ENCODE measurements around the gene INTS13. TPM values are rescaled to one million over a fixed set of nuclear protein-coding genes. Genes with fewer than 3 reads are reported as not detected.

Gene INTS13
- total RNA-seq, 1 donor from 2014 or later = 25.5 TPM

GRCh38 chr12:26857465-26858176 is 80.2 kb downstream of the INTS13 start:
- Mint-ChIP-seq H3K4me3 (no peak overlapping the region), H3K4me1 (no peaks in the 10 kb centered on the region), H3K27ac (peak overlapping the region; percentile 59), H3K27me3 (ENCODE audit: low read depth) (no peaks in the 10 kb centered on the region), H3K36me3 (no peaks in the 10 kb centered on the region), H3K9me3 (no peaks in the 10 kb centered on the region)
- TF ChIP-seq CTCF (IDR thresholded peaks at IDR 0.05; ENCODE audit: unreplicated experiment) = no peak
- no peak for DNase-seq (ENCODE audit: low spot score in 2 of 2, unreplicated experiment in 2 of 2)

- Mint-ChIP-seq H3K4me1 (no peaks in the 10 kb centered on the region), H3K27ac (no peak overlapping the region), H3K9me3 (no peaks in the 10 kb centered on the region), H3K36me3 (no peaks in the 10 kb centered on the region), H3K4me3 (no peak overlapping the region), H3K27me3 (ENCODE audit: low read depth) (no peaks in the 10 kb centered on the region)
- no peak for DNase-seq (ENCODE audit: low spot score in 2 of 2, unreplicated experiment in 2 of 2)
- no peak for TF ChIP-seq CTCF (IDR thresholded peaks at IDR 0.05; ENCODE audit: unreplicated experiment)
Observed at GRCh38 chr12:26855337-26855736, 82.4 kb downstream of the INTS13 start.

Other genes with a start within 250 kb of the INTS13 start
- 54.3 to 63.9 TPM (median 62.3 TPM) in 3 replicates for gene ITPR2, start 104.8 kb downstream of the INTS13 start, total RNA-seq
- 52.6 to 56.9 TPM (median 53.8 TPM) in 3 replicates for gene FGFR1OP2, start 489 bp upstream of the INTS13 start, total RNA-seq
- gene TM7SF3, start 76.4 kb upstream of the INTS13 start, total RNA-seq = 60.9 to 70.5 TPM (median 67.8 TPM) in 3 replicates
- 52.3 to 55.1 TPM (median 52.4 TPM) in 3 replicates for gene MED21, start 84.6 kb upstream of the INTS13 start, total RNA-seq
- gene C12orf71, start 144.6 kb upstream of the INTS13 start, total RNA-seq = not detected in 3 replicates